PFSK-1 (cell line): ENCODE results near the gene GRK7.

Experiments
- FOXP2 ChIP-seq: optimal IDR thresholded peaks from 2 replicates; pipeline ENCODE3; 2011; ENCODE audit warnings: borderline replicate concordance, control low read depth, inconsistent platforms; ENCODE audit not compliant: insufficient read depth; ENCODE audit errors: extremely low read length, extremely low read depth
- POLR2AphosphoS5 ChIP-seq: IDR thresholded peaks from 2 replicates; pipeline ENCODE4 v1.6.1; 2012; ENCODE audit warnings: low read depth, mild to moderate bottlenecking, control low read depth, low read length, moderate library complexity
- REST ChIP-seq, 2 experiments: IDR thresholded peaks; 2 replicates each; pipeline versions ENCODE4 v1.6.1 to v1.8.0; 2011 to 2012; ENCODE audit warnings: low read depth in 2 of 2, low read length in 2 of 2, control low read depth in 1 of 2, inconsistent platforms in 1 of 2, mild to moderate bottlenecking in 1 of 2, moderate library complexity in 1 of 2; ENCODE audit not compliant: insufficient read depth in 1 of 2
- SIN3A ChIP-seq: IDR thresholded peaks from 2 replicates; pipeline ENCODE4 v1.6.1; 2012; ENCODE audit warnings: mild to moderate bottlenecking, low read length, moderate library complexity, borderline replicate concordance; ENCODE audit not compliant: insufficient read depth
- TAF1 ChIP-seq: IDR thresholded peaks from 2 replicates; pipeline ENCODE4 v1.6.1; 2012; ENCODE audit warnings: low read length, control low read depth, borderline replicate concordance; ENCODE audit not compliant: insufficient read depth

GRK7 gene

GRCh38 chr3:141724186-141724585 is 39.0 kb upstream of the GRK7 start:
- TF ChIP-seq REST (IDR thresholded peaks at IDR 0.05; ENCODE audit: insufficient read depth in 1 of 2, low read depth in 2 of 2, low read length in 2 of 2): no peak
- no peak for TF ChIP-seq FOXP2
- TF ChIP-seq POLR2AphosphoS5: no peak
- no peak for TF ChIP-seq SIN3A
- no peak for TF ChIP-seq TAF1

- TF ChIP-seq SIN3A (no peak), POLR2AphosphoS5 (no peak), REST (IDR thresholded peaks at IDR 0.05; ENCODE audit: insufficient read depth in 1 of 2, low read depth in 2 of 2, low read length in 2 of 2) (no peak), TAF1 (no peak), FOXP2 (no peak)
Measured at GRCh38 chr3:141725036-141725435, 38.2 kb upstream of the GRK7 start.

GRCh38 chr3:141726483-141726882 is 36.7 kb upstream of the GRK7 start:
- TF ChIP-seq FOXP2 (no peak), REST (IDR thresholded peaks at IDR 0.05; ENCODE audit: insufficient read depth in 1 of 2, low read depth in 2 of 2, low read length in 2 of 2) (no peak), SIN3A (no peak), POLR2AphosphoS5 (no peak), TAF1 (no peak)

GRCh38 chr3:141728355-141728892 is 34.8 kb upstream of the GRK7 start:
- no peak for TF ChIP-seq POLR2AphosphoS5
- no peak for TF ChIP-seq FOXP2
- TF ChIP-seq REST (IDR thresholded peaks at IDR 0.05; ENCODE audit: insufficient read depth in 1 of 2, low read depth in 2 of 2, low read length in 2 of 2): no peak
- no peak for TF ChIP-seq SIN3A
- no peak for TF ChIP-seq TAF1

- TF ChIP-seq POLR2AphosphoS5 (no peak), TAF1 (no peak), FOXP2 (no peak), SIN3A (no peak), REST (IDR thresholded peaks at IDR 0.05; ENCODE audit: insufficient read depth in 1 of 2, low read depth in 2 of 2, low read length in 2 of 2) (no peak)
Measured at GRCh38 chr3:141729240-141729639, 34.0 kb upstream of the GRK7 start.
